HG03378 (cell line): ENCODE results near the gene HMGB1.

ENCODE experiments used
- ATAC-seq: cut with Tn5 transposase; IDR thresholded peaks from one replicate; pipeline ENCODE4 v1.9.1; 2021; ENCODE audit warnings: mild to moderate bottlenecking, moderate library complexity; ENCODE audit not compliant: unreplicated experiment

HMGB1 gene

GRCh38 chr13:30465593-30466357 lies at the start of gene HMGB1:
HMGB1 (minus strand) TSS chr13:30465936; CDS start chr13:30463680, 2,256 bp downstream.
- peak; percentile 93 for ATAC-seq

GRCh38 chr13:30510811-30511371 lies 45.2 kb upstream of the HMGB1 start:
- no peak for ATAC-seq

- ATAC-seq, result no peak
These were observed 44.4 kb upstream of the HMGB1 start for GRCh38 chr13:30510091-30510490.

- no peak for ATAC-seq
These were observed 43.7 kb upstream of the HMGB1 start for GRCh38 chr13:30509254-30510050.

- ATAC-seq, result no peak
These were observed 38.3 kb upstream of the HMGB1 start for GRCh38 chr13:30504081-30504480.

GRCh38 chr13:30502237-30502636 lies 36.5 kb upstream of the HMGB1 start:
- no peak for ATAC-seq

GRCh38 chr13:30499338-30499737 lies 33.6 kb upstream of the HMGB1 start:
- ATAC-seq, result no peak

GRCh38 chr13:30496147-30496546 lies 30.4 kb upstream of the HMGB1 start:
- no peak for ATAC-seq

GRCh38 chr13:30495746-30496145 lies 30.0 kb upstream of the HMGB1 start:
- no peak for ATAC-seq

- no peak for ATAC-seq
These were observed 28.1 kb upstream of the HMGB1 start for GRCh38 chr13:30493658-30494381.

- no peak for ATAC-seq
These were observed 21.3 kb upstream of the HMGB1 start for GRCh38 chr13:30487075-30487470.

DNA sequence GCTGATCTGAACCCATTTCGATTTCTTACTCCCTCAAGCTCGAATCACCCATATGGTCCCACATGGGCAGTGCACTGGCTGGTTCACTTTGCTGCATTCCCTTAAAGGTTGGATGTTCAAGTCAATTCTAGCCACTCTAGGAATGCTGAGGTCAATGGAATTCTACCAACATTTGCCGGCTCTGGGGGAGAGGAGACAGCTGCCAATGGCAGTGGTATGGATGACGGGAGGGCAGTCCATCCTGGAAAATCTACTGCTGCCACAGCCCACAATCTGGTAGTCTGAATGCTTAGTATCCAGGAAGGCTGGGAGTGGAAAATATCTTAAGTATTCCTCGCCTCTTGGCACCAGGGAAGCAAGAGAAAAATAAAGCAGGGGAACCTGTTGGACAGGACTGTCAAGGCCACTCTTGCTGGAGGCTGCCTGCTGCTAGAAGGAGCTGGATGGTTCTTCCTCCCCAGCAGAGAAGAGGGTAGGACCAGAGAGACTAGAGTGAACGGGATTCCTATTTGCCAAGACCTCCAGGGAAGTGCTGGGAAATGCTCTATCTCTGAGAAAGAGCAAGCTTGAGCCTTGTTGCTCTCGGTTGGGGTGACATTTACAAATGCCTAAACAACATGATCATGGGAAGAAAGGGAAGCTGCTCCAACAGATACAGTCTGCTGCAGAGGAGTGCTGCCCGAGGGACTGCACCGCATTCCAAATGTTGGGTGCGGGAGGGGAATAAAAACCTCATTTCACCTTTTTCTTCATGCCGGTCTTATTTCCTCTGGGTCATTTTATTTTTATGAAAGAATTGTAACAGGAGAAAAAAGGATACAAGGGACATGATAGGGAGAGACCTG lies 20.7 kb upstream of the HMGB1 start:
- ATAC-seq, result no peak

- no peak for ATAC-seq
These were observed 15.6 kb upstream of the HMGB1 start for GRCh38 chr13:30481241-30481760.

DNA sequence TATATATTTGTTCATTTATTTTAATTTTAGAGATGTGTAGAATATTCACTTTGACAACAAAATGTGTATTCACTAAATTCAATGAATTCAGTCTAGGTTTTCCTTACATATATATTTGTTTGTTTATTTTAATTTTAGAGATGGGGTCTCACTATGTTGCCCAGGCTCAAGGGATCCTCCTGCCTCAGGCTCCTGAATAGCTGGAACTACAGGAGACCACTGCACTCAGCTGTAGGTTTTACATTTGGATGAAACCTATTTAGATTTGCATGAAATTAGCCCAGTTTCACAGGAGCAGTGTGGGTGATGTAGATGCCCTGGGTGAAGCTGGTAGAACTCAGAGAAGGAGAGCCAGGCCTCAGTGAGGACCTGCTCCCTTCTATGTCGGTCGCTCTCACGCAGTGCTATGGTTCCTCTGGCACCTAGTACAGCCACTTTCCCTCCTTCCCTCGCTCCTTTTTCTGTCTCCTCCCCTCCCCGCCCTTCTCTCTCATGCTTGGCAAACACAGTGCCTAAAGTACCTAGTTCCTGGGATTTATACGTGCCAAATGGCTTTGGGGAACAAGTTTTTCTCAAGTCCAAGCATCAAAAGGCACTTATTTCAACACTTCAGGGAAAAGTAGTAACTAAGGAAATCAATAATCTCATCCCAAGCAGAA lies 14.7 kb upstream of the HMGB1 start:
- no peak for ATAC-seq

- ATAC-seq, result no peak
These were observed 14.1 kb upstream of the HMGB1 start for GRCh38 chr13:30479883-30480219.

DNA sequence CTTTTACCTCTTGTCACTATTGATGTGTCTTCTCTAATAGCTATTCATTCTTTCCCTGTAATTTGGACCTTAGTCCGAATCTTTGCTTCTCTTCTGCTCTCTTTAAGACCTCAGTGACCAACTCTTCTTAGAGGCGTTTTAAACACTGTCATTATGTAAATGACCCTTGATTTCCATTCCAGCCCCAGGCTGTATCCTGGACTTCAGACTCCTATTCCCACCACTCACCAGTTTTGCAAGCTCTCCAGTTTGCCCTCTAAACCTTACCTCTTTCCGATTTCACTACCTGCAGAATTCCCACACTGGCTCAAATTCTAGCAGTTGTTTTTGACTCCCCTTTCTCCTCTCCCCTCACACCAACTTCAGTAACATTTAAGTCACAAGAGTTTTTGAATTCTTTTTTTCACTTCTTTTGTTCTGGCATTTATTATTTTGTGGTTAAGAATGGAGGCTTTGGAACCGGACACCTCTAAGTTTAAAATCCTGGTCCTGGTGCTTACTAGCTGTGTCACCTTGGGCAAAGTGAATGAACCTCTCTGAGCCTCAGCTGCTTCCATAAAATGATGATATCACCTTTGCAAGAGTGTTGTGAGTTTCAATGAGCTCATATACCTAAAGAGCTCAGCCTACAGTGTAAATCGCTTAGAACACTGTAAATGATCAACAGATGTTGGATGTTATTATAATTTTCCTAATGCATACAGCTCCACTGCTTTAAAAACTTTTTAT lies 13.6 kb upstream of the HMGB1 start:
- no peak for ATAC-seq

DNA sequence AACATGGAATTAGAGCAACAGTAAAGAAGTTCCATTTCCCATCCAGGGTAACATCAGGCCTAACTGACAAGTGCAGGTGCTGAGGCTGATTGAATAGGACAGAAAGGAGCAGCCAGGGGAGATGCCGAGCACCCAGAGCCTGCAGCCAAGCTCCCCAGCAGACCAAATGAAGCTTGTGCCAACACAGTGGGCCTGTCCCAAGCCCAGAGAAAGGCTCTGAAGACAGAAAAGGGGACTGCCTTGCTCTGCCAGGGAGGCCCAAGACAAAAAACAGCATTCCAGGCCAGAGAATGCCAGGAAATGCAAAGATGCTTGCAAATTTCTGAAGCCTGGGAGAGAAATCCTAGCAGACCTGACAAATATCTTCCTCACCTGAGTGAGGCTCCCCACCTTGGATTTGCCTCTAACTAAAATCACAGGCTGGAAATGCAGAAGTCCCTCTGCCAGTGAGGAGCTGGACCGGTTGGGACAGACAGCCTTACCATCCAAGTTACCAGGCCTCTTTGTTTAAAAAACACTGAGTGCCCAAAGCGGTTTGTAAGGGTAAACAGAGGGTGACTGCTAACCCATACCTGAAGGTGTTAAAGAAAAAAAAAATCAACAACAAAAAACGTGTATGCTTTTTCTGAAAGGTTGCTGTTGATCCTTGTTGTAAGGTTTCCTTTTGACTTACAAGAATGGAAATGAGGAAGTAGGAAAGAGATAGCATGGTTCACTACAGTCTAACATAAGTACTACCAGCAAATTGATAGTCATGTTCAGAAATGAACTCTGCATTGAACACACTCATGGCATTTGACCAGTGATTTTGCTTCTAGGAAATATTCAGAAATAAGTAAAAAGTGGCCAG lies 11.8 kb upstream of the HMGB1 start:
- peak; percentile 95 for ATAC-seq

DNA sequence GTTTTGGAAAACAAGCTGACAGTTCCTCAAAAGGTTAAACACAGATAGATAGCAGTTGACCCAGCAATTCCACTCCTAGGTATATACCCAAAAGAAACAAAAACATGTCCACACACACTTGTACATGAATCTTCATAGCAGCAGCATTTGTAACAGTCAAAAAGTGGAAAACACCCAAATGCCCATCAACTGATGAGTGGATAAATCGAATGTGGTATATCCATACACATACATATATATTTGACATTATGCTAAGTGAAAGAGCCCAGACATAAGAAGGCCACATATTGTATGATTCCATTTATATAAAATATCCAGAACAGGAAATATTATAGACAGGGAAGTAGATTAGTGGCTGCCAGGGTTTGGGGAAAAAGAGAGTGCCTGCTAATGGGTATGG lies 7.9 kb upstream of the HMGB1 start:
- ATAC-seq, result no peak
